ENCODE measurements around the gene FLRT1.

- no peak for TF ChIP-seq CTCF (IDR thresholded peaks at IDR 0.05; ENCODE audit: insufficient read depth, low read length, poor library complexity, severe bottlenecking)
- TF ChIP-seq EZH2phosphoT487 (conservative IDR thresholded peaks at IDR 0.05; ENCODE audit: low read length) = no peak
Measured at GRCh38 chr11:64072403-64072802, 36.7 kb downstream of the FLRT1 start.

Data from SU-DHL-6 (cell line).